KBM-7 (cell line): ENCODE data around the gene NEDD1.

Experiments
- DNase-seq: peaks from one replicate; pipeline ENCODE4 v3.0.0-alpha.2; 2015
- in situ Hi-C: fragments of 300-500 bp; cut with MboI; formaldehyde crosslinking; loops from 2 replicates; pipeline ENCODE4 v1.14.3; 2020; ENCODE audit warnings: low sequenced_read_pairs, low pct_unique_long_range_greater_than_20kb, mixed read lengths

The NEDD1 gene

GRCh38 chr12:96892104-96892503 lies 15.0 kb upstream of the NEDD1 start:
- in situ Hi-C loops, result no loop called here
- DNase-seq, result no peak

GRCh38 chr12:96897421-96897820 lies 9.6 kb upstream of the NEDD1 start:
- no peak for DNase-seq
- in situ Hi-C loops, result no loop called here

GRCh38 chr12:96901175-96901574 lies 5.9 kb upstream of the NEDD1 start:
- DNase-seq, result no peak
- in situ Hi-C loops, result no loop called here

GRCh38 chr12:96902076-96902475 lies 5.0 kb upstream of the NEDD1 start:
- peak; percentile 12 for DNase-seq
- in situ Hi-C loops, result no loop called here

- in situ Hi-C loops, result no loop called here
- DNase-seq, result no peak
Observed at GRCh38 chr12:96906498-96906848, 584 bp upstream of the NEDD1 start.

- peak; percentile 48 for DNase-seq
- in situ Hi-C loops, result no loop called here
Observed at GRCh38 chr12:96907671-96908422, 790 bp downstream of the NEDD1 start.

GRCh38 chr12:96908423-96908675 lies 1.3 kb downstream of the NEDD1 start:
- no peak for DNase-seq
- in situ Hi-C loops, result no loop called here

GRCh38 chr12:96912261-96912660 lies 5.2 kb downstream of the NEDD1 start:
- in situ Hi-C loops, result no loop called here
- no peak for DNase-seq

- in situ Hi-C loops, result no loop called here
- no peak for DNase-seq
Observed at GRCh38 chr12:96912943-96913342, 5.9 kb downstream of the NEDD1 start.

- in situ Hi-C loops, result no loop called here
- DNase-seq, result no peak
Observed at GRCh38 chr12:96919510-96920210, 12.6 kb downstream of the NEDD1 start.

- no peak for DNase-seq
- in situ Hi-C loops, result no loop called here
Observed at GRCh38 chr12:96948782-96949181, 41.7 kb downstream of the NEDD1 start.

GRCh38 chr12:96979532-96979931 lies 72.5 kb downstream of the NEDD1 start:
- in situ Hi-C loops, result no loop called here

GRCh38 chr12:96980991-96981414 lies 73.9 kb downstream of the NEDD1 start:
- in situ Hi-C loops, result no loop called here

More at GRCh38 chr12:96979532-96979931, 72.5 kb downstream of the NEDD1 start:
- no peak for DNase-seq

GRCh38 chr12:96981911-96982310 lies 74.9 kb downstream of the NEDD1 start:
- DNase-seq, result no peak
- in situ Hi-C loops, result no loop called here

More at GRCh38 chr12:96980991-96981414, 73.9 kb downstream of the NEDD1 start:
- DNase-seq, result peak; percentile 6

- in situ Hi-C loops, result no loop called here
- no peak for DNase-seq
Observed at GRCh38 chr12:96982671-96983070, 75.6 kb downstream of the NEDD1 start.

GRCh38 chr12:96985515-96986362 lies 78.7 kb downstream of the NEDD1 start:
- peak; percentile 15 for DNase-seq
- in situ Hi-C loops, result no loop called here

- in situ Hi-C loops, result no loop called here
- DNase-seq, result peak; percentile 52
Observed at GRCh38 chr12:96986883-96987523, 79.9 kb downstream of the NEDD1 start.

GRCh38 chr12:96988919-96989318 lies 81.9 kb downstream of the NEDD1 start:
- in situ Hi-C loops, result no loop called here
- DNase-seq, result no peak

- peak; percentile 13 for DNase-seq
- in situ Hi-C loops, result no loop called here
Observed at GRCh38 chr12:96989916-96990315, 82.9 kb downstream of the NEDD1 start.

GRCh38 chr12:96994900-96995299 lies 87.8 kb downstream of the NEDD1 start:
- in situ Hi-C loops, result no loop called here
- no peak for DNase-seq
